Stimulated activated CD8-positive, alpha-beta memory T cell treated with anti-CD3 and anti-CD28 coated beads, Interleukin-7, amount 100 ng/mL, for 24 hours (primary cell): ENCODE results near the gene PAN2.
"Not testable (repeated sequence)": the region's sequence is repeated elsewhere in the genome, so short reads cannot be mapped to it uniquely, and the experiment has no call there.

Experiments
- DNase-seq: peaks from one replicate; pipeline ENCODE4 v3.0.0-alpha.2; 2020; ENCODE audit warnings: low read depth

Gene PAN2, protein sequence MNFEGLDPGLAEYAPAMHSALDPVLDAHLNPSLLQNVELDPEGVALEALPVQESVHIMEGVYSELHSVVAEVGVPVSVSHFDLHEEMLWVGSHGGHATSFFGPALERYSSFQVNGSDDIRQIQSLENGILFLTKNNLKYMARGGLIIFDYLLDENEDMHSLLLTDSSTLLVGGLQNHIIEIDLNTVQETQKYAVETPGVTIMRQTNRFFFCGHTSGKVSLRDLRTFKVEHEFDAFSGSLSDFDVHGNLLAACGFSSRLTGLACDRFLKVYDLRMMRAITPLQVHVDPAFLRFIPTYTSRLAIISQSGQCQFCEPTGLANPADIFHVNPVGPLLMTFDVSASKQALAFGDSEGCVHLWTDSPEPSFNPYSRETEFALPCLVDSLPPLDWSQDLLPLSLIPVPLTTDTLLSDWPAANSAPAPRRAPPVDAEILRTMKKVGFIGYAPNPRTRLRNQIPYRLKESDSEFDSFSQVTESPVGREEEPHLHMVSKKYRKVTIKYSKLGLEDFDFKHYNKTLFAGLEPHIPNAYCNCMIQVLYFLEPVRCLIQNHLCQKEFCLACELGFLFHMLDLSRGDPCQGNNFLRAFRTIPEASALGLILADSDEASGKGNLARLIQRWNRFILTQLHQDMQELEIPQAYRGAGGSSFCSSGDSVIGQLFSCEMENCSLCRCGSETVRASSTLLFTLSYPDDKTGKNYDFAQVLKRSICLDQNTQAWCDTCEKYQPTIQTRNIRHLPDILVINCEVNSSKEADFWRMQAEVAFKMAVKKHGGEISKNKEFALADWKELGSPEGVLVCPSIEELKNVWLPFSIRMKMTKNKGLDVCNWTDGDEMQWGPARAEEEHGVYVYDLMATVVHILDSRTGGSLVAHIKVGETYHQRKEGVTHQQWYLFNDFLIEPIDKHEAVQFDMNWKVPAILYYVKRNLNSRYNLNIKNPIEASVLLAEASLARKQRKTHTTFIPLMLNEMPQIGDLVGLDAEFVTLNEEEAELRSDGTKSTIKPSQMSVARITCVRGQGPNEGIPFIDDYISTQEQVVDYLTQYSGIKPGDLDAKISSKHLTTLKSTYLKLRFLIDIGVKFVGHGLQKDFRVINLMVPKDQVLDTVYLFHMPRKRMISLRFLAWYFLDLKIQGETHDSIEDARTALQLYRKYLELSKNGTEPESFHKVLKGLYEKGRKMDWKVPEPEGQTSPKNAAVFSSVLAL

DNA sequence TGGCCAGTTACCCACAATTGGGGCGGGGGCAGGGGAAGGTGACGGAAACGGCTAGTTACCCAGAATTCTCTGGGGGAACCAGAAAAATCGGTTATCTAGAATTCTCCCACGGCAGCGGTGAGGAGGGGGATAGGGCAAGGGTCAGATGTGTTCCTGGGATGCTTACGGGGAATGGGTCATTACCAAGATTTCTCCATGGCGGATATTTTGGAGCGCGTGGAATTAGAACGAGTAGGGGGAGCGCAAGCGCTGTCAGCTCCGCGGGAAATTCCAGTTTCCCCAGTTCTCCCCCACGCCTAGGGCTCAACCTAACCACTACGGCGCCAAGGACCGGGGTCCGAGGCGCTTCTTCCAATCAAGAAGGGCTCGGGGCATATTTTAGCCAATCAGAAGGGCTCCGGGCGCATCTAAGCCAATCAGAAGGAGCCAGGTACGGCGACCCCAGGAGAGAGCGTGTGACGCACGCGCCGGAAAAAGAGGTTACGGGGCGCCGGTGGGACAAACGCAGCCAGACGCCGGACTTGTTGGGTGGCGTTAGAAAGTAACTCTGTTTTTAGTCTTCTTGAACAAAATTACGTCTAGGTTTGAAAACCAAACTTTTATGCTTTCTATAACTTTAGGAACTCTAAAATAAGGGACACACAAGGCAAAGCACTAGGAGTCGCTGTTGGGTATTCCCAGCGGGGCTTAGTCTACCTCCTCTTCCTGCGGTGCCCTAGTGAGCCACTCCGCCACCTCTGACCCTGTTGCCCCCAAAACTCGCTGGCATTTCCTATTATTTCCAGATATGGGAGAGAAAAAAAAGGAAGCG is at the start of gene PAN2:
Gene PAN2, minus strand, starts transcription at position 322 of the 811 bp plus-strand sequence. CDS start 906 bp downstream, outside the sequence.
- DNase-seq = peak; percentile 80

DNA sequence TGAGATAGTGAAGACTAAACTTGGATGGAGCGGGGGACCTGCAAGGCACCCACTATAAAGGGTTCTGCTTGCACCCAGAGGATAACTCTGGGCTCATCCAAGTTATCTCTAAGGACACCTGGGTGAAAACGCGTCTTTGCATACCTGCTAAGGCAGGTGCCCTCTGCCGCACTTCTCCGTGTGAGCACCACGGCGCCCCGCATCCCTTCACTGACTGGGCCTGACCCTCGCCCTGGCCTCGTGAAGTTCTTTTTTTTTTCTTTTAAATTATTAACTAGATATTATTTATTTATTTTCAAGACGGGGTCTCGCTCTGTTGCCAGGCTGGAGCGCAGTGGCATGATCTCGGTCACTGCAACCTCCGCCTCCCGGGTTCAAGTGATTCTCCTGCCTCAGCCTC is 48.8 kb upstream of the PAN2 start:
- DNase-seq = no peak

DNA sequence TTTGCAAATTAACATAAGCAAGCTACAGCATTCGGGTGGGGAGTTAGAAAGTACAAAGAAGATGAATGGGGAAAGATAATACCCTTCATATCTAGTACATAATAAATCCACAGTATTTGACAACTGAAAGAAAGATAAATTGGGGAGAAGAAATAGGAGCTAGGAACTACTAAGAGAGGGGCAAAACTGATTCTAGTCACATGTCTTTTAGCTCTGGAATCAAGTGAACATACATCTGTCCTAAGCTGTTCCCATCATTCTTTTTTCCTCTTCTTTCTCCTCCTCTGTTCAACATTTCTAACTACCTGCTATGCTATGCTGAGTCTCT is 44.2 kb upstream of the PAN2 start:
- no peak for DNase-seq

DNA sequence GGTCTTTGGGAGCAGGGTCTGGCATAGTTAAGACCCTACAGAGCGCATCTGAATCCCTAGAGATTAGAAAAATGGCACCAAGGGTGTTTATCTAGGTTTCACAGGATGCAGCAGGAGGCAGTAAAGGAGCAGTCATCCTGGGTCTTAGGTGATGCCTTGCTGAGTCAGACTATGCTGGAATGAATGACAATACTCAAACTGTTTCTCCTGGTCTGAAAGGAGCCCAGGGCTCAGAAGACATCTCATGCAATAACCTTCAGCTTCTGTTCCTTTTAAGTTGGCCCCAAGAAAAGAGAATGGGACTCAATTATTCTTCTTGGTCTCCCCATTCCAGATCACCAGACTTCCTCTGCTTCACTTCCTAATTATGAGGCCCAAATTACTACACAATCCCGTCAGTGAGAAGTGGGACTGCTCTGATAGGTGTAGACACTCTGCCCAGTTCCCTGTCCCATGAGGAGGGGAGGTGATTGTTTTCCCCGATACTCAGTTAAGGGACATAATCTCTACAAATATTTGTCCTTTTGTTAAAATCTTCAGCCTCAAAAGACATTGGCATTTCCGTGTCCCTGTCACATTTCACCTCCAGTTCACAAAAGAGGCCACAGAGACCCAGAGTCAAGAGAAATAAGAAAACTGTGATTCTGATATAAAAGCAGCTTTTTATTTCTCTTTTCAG is 43.6 kb upstream of the PAN2 start:
- no peak for DNase-seq

DNA sequence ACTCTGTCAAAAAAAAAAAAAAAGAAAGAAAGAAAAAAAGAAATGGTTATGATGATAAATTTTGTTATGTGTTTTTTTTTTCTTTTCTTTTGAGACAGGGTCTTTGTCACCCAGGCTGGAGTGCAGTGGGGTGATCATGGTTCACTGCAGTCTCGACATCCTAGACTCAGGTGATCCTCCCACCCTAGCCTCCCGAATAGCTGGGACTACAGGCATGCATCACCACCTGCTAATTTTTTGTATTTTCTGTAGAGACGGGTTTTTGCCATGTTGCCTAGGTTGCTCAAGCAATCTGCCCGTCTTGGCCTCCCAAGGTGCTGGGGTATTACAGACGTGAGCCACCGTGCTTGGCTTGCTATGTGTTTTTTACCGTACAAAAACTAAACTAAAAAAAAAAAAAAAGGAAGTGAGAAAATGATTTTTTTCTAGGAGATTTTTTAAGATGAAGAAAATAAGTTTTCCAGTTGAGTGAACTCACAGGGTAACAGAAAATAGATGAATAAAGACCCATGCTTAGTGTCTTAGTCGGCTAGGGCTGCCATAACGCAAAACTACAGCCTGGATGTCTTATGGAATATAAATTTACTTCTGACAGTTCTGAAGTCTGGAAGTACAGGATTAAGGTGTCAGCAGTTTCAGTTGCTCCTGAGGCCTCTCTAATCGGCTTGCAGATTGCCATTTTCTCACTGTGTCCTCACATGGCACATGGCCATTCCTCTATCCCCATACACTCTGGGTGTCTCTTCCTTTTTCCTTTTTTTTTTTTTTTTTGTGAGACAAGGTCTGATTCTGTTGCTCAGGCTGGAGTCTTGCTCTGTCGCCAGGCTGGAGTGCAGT is 42.0 kb upstream of the PAN2 start:
- DNase-seq = no peak

DNA sequence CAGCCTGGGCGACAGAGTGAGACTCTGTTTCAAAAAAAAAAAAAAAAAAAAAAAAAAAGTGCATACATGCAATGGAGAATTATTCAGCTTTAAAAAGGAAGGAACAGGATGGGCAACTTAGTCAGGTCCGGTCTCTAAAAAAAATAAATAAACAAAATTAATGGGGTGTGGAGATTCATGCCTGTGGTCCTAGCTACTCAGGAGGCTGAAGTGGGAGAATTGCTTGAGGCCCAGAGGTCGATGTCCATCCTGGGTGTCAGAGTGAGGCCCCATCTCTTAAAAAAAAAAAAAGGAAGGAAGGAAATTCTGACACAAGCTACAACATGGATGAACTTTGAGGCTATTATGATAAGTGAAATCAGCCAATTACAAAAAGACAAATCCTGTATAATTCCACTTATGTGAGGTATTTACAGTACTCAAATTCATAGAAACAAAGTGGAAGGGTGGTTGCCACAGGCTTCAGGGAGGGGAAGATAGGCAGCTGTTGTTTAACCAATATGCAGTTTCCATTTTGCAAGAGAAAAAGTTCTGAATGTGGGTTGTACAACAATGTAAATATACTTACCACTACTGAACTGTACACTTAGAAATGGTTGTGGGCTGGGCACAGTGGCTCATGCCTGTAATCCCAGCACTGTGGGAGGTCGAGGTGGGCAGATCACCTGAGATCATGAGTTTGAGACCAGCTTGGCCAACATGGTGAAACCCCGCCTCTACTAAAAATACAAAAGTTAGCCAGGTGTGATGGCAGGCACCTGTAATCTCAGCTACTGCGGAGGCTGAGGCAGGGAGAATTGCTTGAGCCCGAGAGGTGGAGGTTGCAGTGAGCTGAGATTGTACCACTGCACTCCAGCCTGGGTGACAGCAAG is 41.2 kb upstream of the PAN2 start:
- DNase-seq = no peak

DNA sequence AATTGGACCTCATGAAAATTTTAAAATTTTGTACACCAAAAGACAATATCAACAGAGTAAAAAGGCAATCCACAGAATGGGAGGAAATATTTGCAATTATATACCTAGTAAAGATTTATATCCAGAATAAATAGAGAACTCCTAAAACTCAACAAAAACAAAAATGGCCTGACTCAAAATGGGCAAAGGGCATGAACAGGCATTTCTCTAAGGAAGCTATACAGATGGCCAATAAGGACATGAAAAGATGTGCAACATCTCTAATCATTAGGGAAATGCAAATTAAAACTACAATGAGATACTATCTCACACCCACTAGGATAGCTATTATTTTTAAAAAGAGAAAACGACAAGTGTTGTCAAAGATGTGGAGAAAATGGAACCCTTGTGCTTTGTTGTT is 39.7 kb upstream of the PAN2 start:
- DNase-seq = no peak

DNA sequence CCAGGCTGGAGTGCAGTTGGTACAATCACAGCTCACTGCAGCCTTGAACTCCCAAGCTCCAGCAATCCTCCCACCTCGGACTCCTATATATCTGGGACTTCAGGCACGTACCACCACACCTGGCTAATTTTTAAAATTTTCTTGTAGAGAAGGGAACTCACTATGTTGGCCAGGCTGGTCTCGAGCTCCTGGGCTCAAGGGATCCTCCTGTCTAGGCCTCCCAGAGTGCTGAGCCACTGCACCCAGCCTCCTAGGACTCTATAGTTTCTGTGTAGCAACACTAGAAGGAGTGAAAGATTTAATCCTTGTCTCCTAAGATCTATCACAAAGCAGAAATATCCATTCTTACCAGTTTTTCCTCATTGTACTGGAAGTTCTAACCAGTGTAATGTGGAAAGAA is 33.1 kb upstream of the PAN2 start:
- DNase-seq = no peak

DNA sequence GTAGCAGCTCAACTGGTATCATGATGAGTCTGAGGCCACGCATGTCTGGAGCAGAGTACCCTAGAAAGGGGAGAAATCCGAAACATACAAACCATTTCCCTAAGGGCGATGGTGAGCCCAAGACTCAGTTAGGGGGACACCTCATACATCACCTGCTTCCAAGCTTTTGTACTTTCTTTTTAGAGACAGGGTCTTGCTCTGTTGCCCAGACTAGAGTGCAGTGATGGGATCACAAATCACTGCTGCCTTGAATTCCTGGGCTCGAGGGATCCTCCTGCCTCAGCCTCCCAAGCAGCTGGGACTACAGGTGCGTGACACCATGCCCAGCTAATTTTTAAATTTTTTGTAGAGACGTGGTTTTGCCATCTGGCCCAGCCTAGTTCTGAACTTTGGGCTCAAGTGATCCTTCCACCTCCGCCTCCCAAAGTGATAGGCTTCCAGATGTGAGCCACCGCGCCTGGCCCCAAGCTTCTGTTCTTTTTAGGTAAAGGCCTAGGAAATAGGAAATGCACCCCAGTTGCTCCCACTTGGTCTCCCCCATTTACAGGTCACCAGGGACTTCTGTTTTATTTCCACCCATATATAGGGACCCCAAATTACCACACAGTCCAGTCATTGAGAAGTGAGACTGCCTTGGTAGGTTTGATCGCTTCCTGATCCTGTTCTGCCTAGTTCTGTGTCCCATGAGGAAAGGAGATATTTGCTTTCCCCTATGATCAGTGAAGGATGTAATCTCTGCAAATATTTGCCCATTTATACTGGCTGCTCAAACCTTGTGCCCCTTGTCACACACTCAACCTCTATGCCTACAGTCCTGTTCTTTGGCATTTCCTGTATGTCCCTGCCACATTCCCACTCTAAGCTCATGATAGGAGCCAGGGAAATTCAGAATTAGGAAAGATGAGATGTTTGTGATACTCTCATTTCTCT is 28.6 kb upstream of the PAN2 start, which contains the start of gene APOF:
Gene APOF, minus strand, starts transcription at position 728 of the 930 bp plus-strand sequence. Its CDS starts 112 bp downstream, at position 616.
- no peak for DNase-seq

DNA sequence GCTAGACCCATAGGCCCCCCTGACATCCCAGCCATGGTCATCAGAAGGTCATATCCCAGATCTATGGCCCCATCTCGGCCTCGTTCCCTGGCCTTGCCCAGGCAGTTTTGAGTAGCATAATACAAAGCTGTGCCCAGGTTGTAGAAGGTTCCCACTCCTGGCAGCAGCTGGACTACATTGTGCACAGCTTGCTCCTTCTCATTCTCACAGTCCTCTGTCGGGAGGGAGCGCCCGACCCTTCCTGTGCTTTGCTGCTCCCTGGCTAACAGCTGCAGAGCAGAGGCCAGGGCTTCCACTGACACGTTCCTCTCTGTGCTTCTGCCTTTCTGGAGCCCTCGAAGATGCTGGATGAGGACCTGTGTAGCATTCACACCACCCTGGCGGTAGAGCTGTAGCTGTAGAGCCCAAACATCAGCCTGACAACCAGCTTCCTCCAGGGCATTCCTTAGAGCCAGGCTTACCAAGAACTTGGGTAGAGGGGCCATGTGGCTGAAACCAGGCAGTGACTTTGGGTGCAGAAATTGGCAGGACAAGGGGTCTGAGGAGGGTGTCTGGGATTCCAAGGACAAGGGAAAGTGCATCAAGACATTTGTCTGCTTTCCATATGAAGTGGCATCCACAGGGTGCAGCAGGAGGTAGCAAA is 27.8 kb upstream of the PAN2 start:
- no peak for DNase-seq

DNA sequence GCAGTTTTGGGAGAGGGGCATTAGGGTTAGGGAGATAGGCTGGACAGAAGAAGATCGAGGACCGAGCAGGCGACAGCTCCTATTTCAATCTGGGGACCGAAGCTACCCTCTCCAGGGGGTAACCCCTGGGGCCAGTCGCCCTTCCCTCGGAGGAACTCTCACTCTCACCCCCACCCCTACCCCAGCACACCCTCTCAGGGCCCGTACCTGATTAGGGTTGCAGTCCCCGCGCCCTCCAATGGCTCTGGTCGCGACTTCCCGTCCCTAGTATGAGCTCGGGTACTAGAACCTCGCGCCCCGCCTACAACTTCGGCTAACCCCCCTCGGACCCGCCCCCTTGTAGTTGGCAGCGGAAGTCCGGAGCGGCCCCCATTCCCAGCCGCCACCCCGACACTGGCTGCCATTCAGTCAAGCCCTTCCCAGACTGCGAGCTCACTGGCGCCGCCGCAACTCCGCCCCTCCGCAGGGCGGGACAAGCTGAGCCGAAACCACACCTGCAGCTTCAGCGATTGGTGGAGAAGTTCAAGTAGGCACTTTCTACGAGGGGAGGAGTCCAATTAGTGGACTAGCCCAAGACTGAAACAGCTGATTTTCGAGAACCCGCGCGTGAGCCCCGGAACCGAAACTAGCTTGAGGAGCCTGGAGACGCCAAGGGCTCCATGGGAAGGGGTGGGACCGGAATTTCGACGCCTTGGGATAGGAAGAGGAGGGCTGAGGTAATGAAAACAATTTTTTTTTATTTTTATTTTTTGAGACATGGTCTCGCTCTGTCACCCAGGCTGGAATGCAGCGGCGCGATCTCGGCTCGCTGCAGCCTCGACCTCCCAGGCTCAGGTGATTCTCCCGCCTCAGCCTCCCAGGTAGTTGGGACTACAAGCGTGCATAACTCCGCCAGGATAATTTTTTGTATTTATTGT is 26.3 kb upstream of the PAN2 start, which contains the start of gene STAT2:
Gene STAT2, minus strand, starts transcription at position 257 of the 917 bp plus-strand sequence. CDS start 3,536 bp downstream, outside the sequence.
- DNase-seq = peak; percentile 96

DNA sequence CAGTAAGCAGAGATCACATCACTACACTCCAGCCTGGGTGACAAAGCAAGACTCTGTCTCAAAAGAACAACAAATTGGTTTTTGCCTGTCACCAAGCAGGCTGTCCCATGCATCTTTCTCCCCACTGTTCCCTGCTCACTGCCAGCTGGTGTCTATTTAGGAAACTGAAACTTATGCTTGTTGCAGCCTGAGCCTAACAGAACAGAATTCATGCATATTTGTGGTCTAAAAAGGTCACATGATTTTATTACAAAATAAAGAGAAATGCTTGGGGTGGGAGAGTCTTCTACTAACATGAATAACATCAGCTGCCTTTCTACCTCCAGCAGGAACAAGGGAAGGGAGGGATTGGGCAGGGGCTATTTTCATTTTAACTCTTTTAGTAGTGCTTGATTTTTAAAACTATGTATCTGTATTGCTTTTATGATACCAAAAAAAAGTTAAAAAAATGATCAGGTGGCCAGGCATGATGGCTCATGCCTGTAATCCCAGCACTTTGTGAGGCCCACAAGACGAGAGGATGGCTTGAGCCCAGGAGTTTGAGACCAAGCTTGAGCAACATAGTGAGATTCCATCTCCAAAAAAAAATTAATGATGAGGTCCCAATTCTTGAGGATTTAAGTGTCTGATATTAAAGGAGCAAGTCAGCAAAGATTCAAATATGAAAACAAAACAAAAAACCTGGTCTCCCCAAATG is 25.2 kb upstream of the PAN2 start:
- no peak for DNase-seq

DNA sequence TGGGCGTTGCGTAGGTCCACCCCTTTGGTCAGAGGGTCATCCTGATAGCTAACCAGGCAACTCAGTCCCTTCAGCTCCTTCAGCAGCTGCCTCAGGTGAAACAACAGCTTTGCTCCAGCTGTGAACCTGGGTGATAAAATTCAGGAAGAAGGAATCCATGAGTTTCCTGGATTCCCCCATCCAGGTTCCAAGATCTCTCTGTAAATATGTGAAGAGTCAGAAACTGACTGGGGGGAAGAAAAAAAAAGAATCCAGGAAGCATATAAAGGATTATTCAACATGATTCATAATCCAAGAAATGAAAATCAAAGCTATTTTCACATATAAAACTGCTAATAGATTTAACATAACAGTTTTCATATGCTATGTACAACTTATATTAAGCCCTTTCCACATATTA is 17.5 kb upstream of the PAN2 start:
- DNase-seq = no peak

DNA sequence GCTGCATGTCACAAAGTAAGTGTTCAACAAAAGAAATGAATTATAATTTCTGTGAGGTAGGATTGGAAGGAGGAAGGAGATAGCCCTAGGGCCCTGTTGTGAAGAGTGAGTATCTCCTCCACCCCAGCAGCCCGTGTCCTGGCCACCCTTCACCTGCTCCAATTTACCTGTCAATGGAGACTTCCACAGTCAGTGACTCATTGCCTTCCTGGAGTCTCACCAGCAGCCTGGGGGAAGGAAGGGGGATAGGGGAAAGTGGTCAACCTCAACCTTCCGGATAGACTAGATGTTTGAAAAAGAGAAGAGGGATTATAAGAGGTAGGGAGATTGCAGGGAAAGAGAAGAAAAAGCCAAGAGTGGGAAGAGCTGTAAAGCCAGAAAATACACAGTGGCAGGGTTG is 16.9 kb upstream of the PAN2 start:
- DNase-seq = no peak

DNA sequence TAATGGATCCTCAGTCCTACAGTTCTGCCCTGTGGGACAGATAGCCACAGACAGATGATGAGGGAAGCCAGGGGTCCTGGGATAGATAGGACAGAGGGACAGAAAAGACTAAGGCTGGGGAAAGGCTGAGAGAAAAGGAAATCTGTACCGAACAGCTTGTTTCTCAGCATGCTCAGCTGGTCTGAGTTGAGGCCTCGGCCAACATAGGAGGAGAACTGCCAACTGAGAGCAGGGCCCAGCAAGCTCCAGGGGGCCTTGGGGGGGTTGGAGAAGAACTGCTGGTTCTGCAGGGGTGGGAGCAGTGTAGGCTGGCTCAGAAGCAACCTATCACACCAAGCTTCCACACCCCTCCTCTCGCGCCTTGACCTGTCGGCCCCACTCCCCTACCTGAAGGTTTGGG is 15.0 kb upstream of the PAN2 start:
- DNase-seq = no peak

DNA sequence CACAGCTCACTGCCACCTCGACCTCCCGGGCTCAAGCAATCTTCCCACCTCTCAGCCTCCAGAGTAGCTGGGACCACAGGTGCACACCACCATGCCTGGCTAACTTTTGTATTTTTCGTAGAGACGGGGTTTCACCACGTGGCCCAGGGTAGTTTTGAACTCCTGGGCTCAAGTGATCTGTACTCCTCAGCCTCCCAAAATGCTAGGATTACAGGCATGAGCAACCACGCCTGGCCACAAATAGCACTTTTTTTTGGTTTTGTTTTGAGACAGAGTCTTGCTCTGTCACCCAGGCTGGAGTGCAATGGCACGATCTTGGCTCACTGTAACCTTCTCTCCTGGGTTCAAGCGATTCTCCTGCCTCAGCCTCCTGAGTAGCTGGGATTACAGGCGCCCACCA is 13.5 kb upstream of the PAN2 start:
- DNase-seq = not testable (repeated sequence)
